ENCODE measurements around the gene EGLN1. TPM values are rescaled to one million over a fixed set of nuclear protein-coding genes. Genes with fewer than 3 reads are reported as not detected.

The EGLN1 gene
- total RNA-seq, 4 donors from 2014 or later, result 36.6 to 48.5 (median 42.2) TPM

GRCh38 chr1:231357187-231357772 lies 64.8 kb downstream of the EGLN1 start:
- Histone ChIP-seq H3K4me3 (replicated peaks in 1 of 3) (no peak overlapping the region), H3K27ac (no peak overlapping the region), H3K9me3 (no peaks in the 10 kb centered on the region), H3K36me3 (peaks cover 0 to under 1% of the 10 kb centered on the region in 2 donors), H3K27me3 (no peaks in the 10 kb centered on the region), H3K4me1 (peaks cover 0 to 7% of the 10 kb centered on the region in 2 donors)
- DNase-seq, result no peak
- intact Hi-C loops (cut with DNase I), result loop anchor here (5.0 kb wide), 1 partner anchor 245 kb away; no protein-coding TSS in a partner anchor
- 73 to 85% methylated on average over 10 of the region's 10 CpGs for WGBS, 2 donors
- TF ChIP-seq, protein P1, sequence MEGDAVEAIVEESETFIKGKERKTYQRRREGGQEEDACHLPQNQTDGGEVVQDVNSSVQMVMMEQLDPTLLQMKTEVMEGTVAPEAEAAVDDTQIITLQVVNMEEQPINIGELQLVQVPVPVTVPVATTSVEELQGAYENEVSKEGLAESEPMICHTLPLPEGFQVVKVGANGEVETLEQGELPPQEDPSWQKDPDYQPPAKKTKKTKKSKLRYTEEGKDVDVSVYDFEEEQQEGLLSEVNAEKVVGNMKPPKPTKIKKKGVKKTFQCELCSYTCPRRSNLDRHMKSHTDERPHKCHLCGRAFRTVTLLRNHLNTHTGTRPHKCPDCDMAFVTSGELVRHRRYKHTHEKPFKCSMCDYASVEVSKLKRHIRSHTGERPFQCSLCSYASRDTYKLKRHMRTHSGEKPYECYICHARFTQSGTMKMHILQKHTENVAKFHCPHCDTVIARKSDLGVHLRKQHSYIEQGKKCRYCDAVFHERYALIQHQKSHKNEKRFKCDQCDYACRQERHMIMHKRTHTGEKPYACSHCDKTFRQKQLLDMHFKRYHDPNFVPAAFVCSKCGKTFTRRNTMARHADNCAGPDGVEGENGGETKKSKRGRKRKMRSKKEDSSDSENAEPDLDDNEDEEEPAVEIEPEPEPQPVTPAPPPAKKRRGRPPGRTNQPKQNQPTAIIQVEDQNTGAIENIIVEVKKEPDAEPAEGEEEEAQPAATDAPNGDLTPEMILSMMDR (IDR thresholded peaks at IDR 0.05), result no peak
- TF ChIP-seq POLR2A (IDR thresholded peaks at IDR 0.05), result no peak

GRCh38 chr1:231355171-231355570 lies 66.9 kb downstream of the EGLN1 start:
- DNase-seq, result no peak
- Histone ChIP-seq H3K4me3 (replicated peaks in 1 of 3) (no peak overlapping the region), H3K27ac (no peak overlapping the region), H3K4me1 (peaks cover 0 to 7% of the 10 kb centered on the region in 2 donors), H3K9me3 (no peaks in the 10 kb centered on the region), H3K36me3 (peaks cover 7 to 8% of the 10 kb centered on the region in 2 donors), H3K27me3 (no peaks in the 10 kb centered on the region)
- TF ChIP-seq, protein P1 (IDR thresholded peaks at IDR 0.05), result no peak
- no peak for TF ChIP-seq POLR2A (IDR thresholded peaks at IDR 0.05)
- intact Hi-C loops (cut with DNase I), result loop anchor here (5.0 kb wide), 1 partner anchor 247 kb away; no protein-coding TSS in a partner anchor
- WGBS, 2 donors, result 89 to 92% methylated on average over 3 of the region's 3 CpGs

GRCh38 chr1:231354330-231355020 lies 67.6 kb downstream of the EGLN1 start:
- no peaks in the 10 kb centered on the region for H3K9me3 ChIP-seq
- H3K27ac ChIP-seq, result no peak overlapping the region
- H3K27me3 ChIP-seq, result no peaks in the 10 kb centered on the region
- DNase-seq, result no peak
- no peak overlapping the region for H3K4me3 ChIP-seq (replicated peaks in 1 of 3)
- WGBS, 2 donors, result 92 to 95% methylated on average over 5 of the region's 5 CpGs
- H3K36me3 ChIP-seq, result peaks cover 7 to 11% of the 10 kb centered on the region in 2 donors
- intact Hi-C loops (cut with DNase I), result loop anchor here (5.0 kb wide), 1 partner anchor 248 kb away; no protein-coding TSS in a partner anchor
- peaks cover 0 to 7% of the 10 kb centered on the region in 2 donors for H3K4me1 ChIP-seq
- TF ChIP-seq, protein P1 (IDR thresholded peaks at IDR 0.05), result no peak
- no peak for TF ChIP-seq POLR2A (IDR thresholded peaks at IDR 0.05)

DNA sequence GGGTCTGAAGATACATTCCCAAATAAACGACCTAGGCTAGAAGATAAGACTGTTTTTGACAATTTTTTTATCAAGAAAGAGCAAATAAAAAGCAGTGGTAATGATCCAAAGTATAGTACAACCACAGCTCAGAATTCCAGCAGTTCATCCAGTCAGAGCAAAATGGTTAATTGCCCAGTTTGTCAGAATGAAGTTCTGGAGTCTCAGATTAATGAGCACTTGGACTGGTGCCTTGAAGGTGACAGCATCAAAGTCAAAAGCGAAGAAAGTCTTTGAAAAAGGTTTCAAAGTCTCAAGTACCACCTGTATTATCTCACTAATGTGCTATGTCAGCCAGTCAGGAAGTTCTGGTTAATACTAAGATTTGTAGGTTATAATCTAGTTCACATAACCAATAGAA lies 69.0 kb downstream of the EGLN1 start:
- intact Hi-C loops (cut with DNase I), result no loop called here

More for the DNA sequence above, 69.0 kb downstream of the EGLN1 start:
- peaks cover 0 to 4% of the 10 kb centered on the region in 2 donors for H3K4me1 ChIP-seq
- peaks cover 11 to 18% of the 10 kb centered on the region in 2 donors for H3K36me3 ChIP-seq
- 77 to 86% methylated on average over 2 of the region's 2 CpGs for WGBS, 2 donors
- no peak for DNase-seq
- no peak overlapping the region for H3K27ac ChIP-seq
- H3K27me3 ChIP-seq, result no peaks in the 10 kb centered on the region
- no peaks in the 10 kb centered on the region for H3K9me3 ChIP-seq
- TF ChIP-seq, protein P1 (IDR thresholded peaks at IDR 0.05), result no peak
- no peak for TF ChIP-seq POLR2A (IDR thresholded peaks at IDR 0.05)
- no peak overlapping the region for H3K4me3 ChIP-seq (replicated peaks in 1 of 3)

All from thyroid gland (tissue), 4 donors.